ENCODE measurements around the gene FOXA3.

GRCh38 chr19:45852983-45853382 lies 11.1 kb upstream of the FOXA3 start:
- TF ChIP-seq CTCF (IDR thresholded peaks at IDR 0.05) (no peak), EP300 (IDR thresholded peaks at IDR 0.05) (no peak), POLR2A (IDR thresholded peaks at IDR 0.05) (no peak)
